DMS79 treated with DMSO at 0.1 percent for 48 hours (cell line): ENCODE results near the gene IZUMO3.
"Not testable (repeated sequence)": the region's sequence is repeated elsewhere in the genome, so short reads cannot be mapped to it uniquely, and the experiment has no call there.

Source experiments
- DNase-seq: peaks from one replicate; lab custom pipeline; 2025; lab: John Stamatoyannopoulos, UW

Gene IZUMO3

GRCh38 chr9:24545847-24546522, at the start of gene IZUMO3:
IZUMO3 (minus strand) TSS chr9:24545897; CDS start chr9:24545649, 248 bp downstream.
- no peak for DNase-seq

- DNase-seq: no peak
Measured at GRCh38 chr9:24594234-24594850, 48.6 kb upstream of the IZUMO3 start.

- DNase-seq: no peak
Measured at GRCh38 chr9:24590432-24590831, 44.7 kb upstream of the IZUMO3 start.

- no peak for DNase-seq
Measured at GRCh38 chr9:24587883-24588282, 42.2 kb upstream of the IZUMO3 start.

DNA sequence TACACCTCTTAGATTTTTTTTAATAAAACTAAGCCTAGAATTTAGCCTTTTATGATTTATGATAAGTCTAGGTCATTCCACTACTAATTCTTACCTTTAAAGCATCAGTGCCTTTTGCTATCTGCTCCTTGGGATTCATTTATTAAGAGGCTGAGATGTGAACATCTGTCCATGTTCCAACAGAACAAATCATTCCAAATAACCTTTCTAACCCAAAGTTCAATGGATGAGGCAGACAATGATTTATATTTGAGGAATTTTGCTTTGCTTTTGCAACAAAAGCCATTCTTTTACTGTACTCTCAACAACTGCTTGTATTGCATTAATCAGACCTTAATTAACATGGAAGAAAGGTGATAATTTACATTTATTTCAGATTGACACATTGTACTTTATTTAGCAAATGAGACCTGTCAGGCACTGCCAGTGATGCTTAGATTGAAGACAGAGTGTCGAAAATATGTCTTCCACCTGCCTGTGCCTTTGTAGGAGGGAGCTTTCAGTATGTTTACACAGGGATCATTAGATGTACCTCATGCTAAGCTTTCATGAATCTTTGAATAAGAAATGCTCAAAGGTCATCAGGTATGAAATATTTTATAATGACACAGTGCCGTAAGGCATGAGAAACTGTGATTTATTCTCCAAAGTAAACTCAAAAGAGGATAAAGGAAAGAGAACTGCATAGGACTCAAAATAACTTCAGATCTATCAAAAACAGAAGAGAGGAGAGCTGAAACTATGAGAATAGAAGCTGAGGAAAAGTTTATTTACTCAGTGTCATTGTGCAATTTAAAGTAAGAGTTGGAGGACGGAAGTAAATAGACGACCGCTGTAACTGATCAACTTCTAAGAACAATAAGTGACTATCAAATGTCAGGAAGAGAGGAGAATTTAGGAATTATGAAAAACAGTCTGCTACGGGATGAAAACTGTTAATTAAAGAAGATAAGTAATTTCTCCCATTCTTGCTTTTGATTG, 36.7 kb upstream of the IZUMO3 start:
- no peak for DNase-seq

GRCh38 chr9:24580005-24580404, 34.3 kb upstream of the IZUMO3 start:
- DNase-seq: not testable (repeated sequence)

DNA sequence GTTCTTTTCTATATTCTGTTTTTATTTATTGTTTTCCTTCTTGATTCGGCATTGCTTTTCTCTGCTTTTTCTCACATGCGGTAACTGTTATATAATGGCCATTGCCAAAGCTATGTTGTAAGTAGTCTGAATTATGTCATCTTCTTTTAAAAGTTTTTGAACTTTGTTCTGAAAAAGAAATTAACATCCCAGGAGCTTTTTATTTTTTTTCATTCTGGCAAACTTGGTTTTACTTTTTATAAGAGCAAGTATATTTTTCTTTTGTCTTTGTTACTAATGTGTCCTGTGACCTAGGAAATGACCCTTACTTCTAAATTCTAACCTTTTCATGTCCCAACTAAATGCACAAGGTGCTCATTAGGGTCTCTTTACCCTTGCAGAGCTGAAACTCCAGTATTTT, 26.7 kb upstream of the IZUMO3 start:
- DNase-seq: no peak

DNA sequence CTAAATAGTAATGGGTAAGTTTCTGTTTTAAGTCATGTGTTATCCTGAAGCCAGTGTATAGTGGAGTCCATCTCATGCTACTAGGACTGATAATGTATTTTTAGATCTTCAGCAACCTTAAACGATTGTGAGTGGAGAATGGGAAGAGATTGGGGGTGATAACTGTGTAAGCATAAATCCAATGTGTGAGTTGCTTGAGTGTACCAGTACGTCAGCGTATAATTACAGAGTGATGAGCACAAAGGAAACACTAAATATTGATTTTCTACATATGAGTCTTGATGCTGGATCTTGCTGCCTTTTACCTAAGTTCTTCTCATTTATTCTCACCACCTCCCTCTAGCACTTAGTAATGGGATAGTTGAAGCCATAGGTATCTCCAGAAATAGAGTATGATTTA, 16.3 kb upstream of the IZUMO3 start:
- DNase-seq: no peak

GRCh38 chr9:24553183-24553552, 7.5 kb upstream of the IZUMO3 start:
- no peak for DNase-seq

DNA sequence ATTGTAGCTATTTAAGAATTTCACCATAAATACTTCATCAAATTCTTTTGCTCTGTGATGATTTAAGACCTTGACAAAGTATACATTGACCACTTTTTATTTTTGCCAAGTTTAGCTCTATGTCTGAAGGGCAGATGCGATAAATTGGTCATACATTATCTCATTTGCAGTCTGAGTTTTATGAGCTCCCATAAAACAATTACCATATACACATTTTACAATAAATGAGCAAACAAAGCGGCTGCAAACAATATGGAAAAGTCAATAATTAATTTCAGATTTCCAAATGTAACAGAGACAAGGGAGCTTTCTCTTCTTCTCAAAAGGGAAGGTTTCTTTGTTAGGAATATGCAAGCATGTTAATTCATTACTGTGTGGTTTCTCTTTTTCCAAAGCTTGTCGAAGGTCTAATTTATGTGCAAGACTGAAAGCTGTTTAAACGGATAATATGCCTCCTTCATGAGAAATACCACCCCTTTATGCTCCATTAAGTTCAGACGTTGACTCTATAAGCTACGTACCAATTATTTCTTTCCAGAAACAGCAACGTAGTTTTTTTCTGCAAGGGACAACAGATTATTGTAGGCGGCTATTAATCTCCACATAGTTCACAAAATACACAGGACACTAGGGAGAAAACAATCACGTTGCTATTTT, 7.0 kb upstream of the IZUMO3 start:
- no peak for DNase-seq

GRCh38 chr9:24545285-24545684, 412 bp downstream of the IZUMO3 start:
- DNase-seq: no peak

GRCh38 chr9:24518545-24518944, 27.2 kb downstream of the IZUMO3 start:
- DNase-seq: no peak

DNA sequence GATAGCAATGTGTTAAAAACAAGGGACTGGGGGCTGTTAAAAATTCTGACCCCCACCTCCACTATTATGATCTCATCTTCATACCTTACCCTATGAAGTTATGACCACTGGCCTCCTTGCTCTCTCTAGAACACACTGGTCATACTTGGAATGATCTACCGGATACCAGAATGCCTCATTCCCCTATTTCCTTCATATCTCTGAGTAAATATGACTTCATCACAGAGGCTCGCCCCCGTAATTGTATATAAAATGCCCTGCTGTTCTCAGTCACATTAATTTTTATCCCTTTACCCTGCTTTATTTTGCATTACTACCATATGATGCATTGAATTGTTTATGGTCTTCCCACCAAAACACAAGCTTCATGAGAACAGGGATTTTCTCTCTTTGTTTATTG, 29.2 kb downstream of the IZUMO3 start:
- DNase-seq: no peak

DNA sequence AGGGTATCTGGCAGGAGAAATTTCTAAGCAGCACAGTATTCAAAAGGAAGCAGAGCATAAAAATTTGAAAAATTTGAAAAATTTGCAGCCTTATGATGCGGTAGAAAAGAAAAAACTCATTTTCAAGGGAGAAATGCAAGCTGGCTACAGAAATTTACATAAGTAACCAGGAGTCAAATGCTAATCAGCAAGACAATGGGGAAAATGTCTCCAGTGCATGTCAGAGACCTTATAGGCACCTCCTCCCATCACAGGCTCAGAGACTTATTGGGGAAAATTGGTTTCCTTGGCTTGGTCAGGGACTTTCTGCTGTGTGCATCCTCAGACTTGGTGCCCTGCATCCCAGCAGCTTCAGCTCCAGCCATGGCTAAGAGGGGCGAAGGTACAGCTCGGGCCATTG, 35.8 kb downstream of the IZUMO3 start:
- DNase-seq: no peak

DNA sequence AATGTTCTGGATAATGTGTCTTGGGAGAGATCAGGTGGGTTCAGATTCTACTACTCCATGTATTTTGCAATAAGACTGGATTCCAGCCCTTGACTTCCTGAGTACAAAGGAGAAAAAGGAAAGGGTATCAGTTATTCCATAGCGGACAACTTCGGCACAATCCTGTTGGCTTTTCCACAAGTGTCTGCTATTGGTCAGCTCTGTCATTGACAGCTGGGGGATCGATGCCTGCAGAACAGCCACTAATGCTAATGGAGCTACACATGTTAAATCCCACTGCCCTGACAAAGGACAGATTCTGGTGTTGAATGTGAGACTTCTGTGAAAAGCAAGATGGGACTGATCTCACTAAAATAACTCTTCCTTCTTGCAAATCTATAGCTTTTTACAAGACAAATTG, 41.2 kb downstream of the IZUMO3 start:
- no peak for DNase-seq

- DNase-seq: no peak
Measured at GRCh38 chr9:24502206-24502937, 43.3 kb downstream of the IZUMO3 start.

DNA sequence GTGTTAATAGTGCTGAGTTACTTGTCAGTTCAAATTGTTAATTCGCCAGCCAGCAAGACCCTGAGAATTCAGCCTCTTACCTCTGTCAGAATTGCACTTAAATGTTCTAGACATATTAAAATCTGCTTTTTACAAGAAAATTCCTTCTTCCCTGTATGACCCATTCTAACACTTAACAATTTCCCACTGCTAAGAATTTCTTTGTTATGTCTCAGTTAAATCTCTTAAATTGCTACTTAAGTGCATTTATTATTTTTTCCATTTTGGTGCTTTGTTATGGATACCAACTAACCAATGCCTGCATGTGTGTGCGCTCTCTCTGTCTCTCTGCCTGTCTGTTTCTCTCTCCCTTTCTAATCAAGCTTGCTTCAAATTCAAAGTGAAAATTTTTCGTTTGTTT, 44.9 kb downstream of the IZUMO3 start:
- DNase-seq: no peak

- DNase-seq: no peak
Measured at GRCh38 chr9:24498632-24499031, 47.1 kb downstream of the IZUMO3 start.

GRCh38 chr9:24497671-24498070, 48.0 kb downstream of the IZUMO3 start:
- no peak for DNase-seq
